Uterus (tissue), 4 donors: ENCODE results near the gene GJB2. TPM values are rescaled to one million over a fixed set of nuclear protein-coding genes. Genes with fewer than 3 reads are reported as not detected.

Source experiments
- DNase-seq, 2 donors: peaks; one replicate each; pipeline ENCODE4 v3.0.0-alpha.2; 2019 to 2020
- H3K27ac ChIP-seq, 2 donors: fragments of 200-600 bp; sonication (generic); 1 replicate in 1 of 2; 2 replicates in 1 of 2; pipeline ENCODE4 v1.5.1; 2016 to 2018
- H3K27me3 ChIP-seq, 2 donors: fragments of 200-600 bp; sonication (generic); one replicate each; pipeline ENCODE4 v1.5.1; 2018 to 2019; ENCODE audit warnings: control low read depth in 1 of 2
- H3K36me3 ChIP-seq, 2 donors: fragments of 200-600 bp; sonication (generic); one replicate each; pipeline ENCODE4 v1.5.1; 2019; ENCODE audit warnings: control low read depth in 1 of 2
- H3K4me1 ChIP-seq, 2 donors: fragments of 200-600 bp; sonication (generic); one replicate each; pipeline ENCODE4 v1.5.1; 2018 to 2019; ENCODE audit warnings: control low read depth in 1 of 2
- H3K4me3 ChIP-seq, 2 donors: fragments of 200-600 bp; sonication (generic); 1 replicate in 1 of 2; 2 replicates in 1 of 2; pipeline ENCODE4 v1.5.1; 2018 to 2019; ENCODE audit warnings: mild to moderate bottlenecking in 1 of 2
- H3K9me3 ChIP-seq, 2 donors: fragments of 200-600 bp; sonication (generic); one replicate each; pipeline ENCODE4 v1.5.1; 2019; ENCODE audit warnings: control low read depth in 1 of 2
- POLR2A ChIP-seq, 2 donors: fragments of 450-650 bp; IDR thresholded peaks; one replicate each; pipeline ENCODE4 v1.6.1; 2016; ENCODE audit warnings: antibody characterized with exemption in 2 of 2, mild to moderate bottlenecking in 1 of 2, moderate library complexity in 1 of 2
- intact Hi-C: fragments of 100-400 bp; cut with DNase I; formaldehyde crosslinking; loops from one replicate; pipeline ENCODE4 v1.15.1; 2023; ENCODE audit warnings: low total_unique reads
- total RNA-seq, 4 donors: library from RNA; depleted of rRNA in 3 of 4; stranded (reverse); fragments of >200 nt in 3 of 4; gene quantifications; one replicate each; pipeline versions ENCODE4 v1.1.0 to v1.2.4, GENCODE V29; 2014 to 2023
- TF ChIP-seq, protein P1 (sequence below), 4 experiments: fragments of 200-600 bp in 2 of 4; fragments of 450-650 bp in 2 of 4; sonication (generic) in 2 of 4; IDR thresholded peaks; one replicate each; pipeline ENCODE4 v1.5.1; 2016 to 2019; ENCODE audit warnings: antibody characterized with exemption in 4 of 4, mild to moderate bottlenecking in 2 of 4, moderate library complexity in 1 of 4
- donor health status: DM: yes; HTN: yes; CAD: no.

GJB2 gene
- total RNA-seq, 4 donors from 2014 or later = 1.2 to 2.5 TPM; not detected in 2

DNA sequence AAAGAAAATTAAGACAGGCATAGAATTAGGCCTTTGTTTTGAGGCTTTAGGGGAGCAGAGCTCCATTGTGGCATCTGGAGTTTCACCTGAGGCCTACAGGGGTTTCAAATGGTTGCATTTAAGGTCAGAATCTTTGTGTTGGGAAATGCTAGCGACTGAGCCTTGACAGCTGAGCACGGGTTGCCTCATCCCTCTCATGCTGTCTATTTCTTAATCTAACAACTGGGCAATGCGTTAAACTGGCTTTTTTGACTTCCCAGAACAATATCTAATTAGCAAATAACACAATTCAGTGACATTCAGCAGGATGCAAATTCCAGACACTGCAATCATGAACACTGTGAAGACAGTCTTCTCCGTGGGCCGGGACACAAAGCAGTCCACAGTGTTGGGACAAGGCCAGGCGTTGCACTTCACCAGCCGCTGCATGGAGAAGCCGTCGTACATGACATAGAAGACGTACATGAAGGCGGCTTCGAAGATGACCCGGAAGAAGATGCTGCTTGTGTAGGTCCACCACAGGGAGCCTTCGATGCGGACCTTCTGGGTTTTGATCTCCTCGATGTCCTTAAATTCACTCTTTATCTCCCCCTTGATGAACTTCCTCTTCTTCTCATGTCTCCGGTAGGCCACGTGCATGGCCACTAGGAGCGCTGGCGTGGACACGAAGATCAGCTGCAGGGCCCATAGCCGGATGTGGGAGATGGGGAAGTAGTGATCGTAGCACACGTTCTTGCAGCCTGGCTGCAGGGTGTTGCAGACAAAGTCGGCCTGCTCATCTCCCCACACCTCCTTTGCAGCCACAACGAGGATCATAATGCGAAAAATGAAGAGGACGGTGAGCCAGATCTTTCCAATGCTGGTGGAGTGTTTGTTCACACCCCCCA lies 3.8 kb downstream of the GJB2 start:
- Histone ChIP-seq H3K9me3 (no peaks in the 10 kb centered on the region), H3K4me3 (no peak overlapping the region), H3K27me3 (peaks cover 0 to 13% of the 10 kb centered on the region in 2 donors), H3K27ac (no peak overlapping the region), H3K4me1 (peaks cover 0 to 13% of the 10 kb centered on the region in 2 donors), H3K36me3 (no peaks in the 10 kb centered on the region)
- TF ChIP-seq, protein P1, sequence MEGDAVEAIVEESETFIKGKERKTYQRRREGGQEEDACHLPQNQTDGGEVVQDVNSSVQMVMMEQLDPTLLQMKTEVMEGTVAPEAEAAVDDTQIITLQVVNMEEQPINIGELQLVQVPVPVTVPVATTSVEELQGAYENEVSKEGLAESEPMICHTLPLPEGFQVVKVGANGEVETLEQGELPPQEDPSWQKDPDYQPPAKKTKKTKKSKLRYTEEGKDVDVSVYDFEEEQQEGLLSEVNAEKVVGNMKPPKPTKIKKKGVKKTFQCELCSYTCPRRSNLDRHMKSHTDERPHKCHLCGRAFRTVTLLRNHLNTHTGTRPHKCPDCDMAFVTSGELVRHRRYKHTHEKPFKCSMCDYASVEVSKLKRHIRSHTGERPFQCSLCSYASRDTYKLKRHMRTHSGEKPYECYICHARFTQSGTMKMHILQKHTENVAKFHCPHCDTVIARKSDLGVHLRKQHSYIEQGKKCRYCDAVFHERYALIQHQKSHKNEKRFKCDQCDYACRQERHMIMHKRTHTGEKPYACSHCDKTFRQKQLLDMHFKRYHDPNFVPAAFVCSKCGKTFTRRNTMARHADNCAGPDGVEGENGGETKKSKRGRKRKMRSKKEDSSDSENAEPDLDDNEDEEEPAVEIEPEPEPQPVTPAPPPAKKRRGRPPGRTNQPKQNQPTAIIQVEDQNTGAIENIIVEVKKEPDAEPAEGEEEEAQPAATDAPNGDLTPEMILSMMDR (IDR thresholded peaks at IDR 0.05) = no peak
- no peak for TF ChIP-seq POLR2A (IDR thresholded peaks at IDR 0.05)
- DNase-seq = no peak
- intact Hi-C loops = no loop called here

DNA sequence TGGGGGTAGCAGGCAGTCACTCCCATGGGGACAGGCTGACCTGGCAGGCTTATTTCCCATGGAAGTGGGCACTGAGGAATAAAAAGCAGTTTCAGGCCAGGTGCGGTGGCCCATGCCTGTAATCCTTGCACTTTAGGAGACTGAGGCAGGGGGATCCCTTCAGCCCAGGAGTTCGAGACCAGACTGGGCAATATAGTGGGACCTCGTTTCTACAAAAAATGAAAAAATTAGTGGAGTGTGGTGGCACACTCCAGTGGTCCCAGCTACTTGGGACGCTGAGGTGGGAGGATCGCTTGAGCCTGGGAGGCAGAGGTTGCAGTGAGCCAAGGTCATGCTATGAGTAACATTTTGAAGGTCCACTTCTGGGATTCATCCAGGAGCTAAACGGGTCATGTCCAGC lies 6.0 kb downstream of the GJB2 start:
- no peak overlapping the region for H3K4me3 ChIP-seq

DNA sequence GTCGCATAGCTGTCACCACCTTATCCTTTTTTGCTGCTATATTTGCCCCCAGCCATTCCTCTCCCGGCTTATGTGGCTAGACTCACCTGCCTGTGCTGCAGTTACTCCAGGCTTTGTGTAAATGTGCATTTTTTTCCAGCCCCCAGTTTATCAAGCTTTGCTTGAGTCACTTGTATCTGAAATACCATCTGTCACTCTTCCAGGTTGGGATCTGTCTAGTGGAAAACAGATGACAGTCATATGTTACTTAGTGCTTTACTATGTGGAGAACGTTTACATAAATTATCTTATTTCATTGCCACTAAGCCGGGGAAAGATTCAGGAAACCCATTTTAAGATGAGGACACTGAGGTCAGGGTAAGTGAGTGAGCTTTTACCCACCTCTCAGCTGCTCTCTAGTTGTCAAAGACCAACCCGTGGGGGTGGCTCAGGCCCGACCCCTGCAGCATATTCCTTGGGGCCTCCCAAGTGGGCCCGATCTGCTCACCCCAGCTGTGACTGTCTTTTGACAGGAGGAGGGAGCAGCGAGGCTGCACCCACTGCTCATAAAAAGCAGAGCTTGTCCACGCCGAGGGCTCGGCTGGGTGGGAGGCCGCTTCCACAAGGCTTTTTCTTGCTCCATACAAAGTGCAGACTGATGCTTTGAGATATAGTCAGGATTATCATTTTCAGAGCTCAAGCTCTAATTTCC lies 7.2 kb downstream of the GJB2 start:
- no peaks in the 10 kb centered on the region for H3K9me3 ChIP-seq
- DNase-seq = no peak
- no peaks in the 10 kb centered on the region for H3K36me3 ChIP-seq
- no peak overlapping the region for H3K4me3 ChIP-seq
- intact Hi-C loops = no loop called here
- H3K4me1 ChIP-seq = no peaks in the 10 kb centered on the region
- no peaks in the 10 kb centered on the region for H3K27me3 ChIP-seq
- TF ChIP-seq, protein P1 (IDR thresholded peaks at IDR 0.05) = no peak
- TF ChIP-seq POLR2A (IDR thresholded peaks at IDR 0.05) = no peak
- no peak overlapping the region for H3K27ac ChIP-seq

More for the DNA sequence above, 6.0 kb downstream of the GJB2 start:
- Histone ChIP-seq H3K4me1 (no peaks in the 10 kb centered on the region), H3K27me3 (no peaks in the 10 kb centered on the region), H3K9me3 (no peaks in the 10 kb centered on the region), H3K27ac (no peak overlapping the region), H3K36me3 (no peaks in the 10 kb centered on the region)
- DNase-seq = no peak
- intact Hi-C loops = no loop called here
- TF ChIP-seq, protein P1 (IDR thresholded peaks at IDR 0.05) = no peak
- TF ChIP-seq POLR2A (IDR thresholded peaks at IDR 0.05) = no peak

DNA sequence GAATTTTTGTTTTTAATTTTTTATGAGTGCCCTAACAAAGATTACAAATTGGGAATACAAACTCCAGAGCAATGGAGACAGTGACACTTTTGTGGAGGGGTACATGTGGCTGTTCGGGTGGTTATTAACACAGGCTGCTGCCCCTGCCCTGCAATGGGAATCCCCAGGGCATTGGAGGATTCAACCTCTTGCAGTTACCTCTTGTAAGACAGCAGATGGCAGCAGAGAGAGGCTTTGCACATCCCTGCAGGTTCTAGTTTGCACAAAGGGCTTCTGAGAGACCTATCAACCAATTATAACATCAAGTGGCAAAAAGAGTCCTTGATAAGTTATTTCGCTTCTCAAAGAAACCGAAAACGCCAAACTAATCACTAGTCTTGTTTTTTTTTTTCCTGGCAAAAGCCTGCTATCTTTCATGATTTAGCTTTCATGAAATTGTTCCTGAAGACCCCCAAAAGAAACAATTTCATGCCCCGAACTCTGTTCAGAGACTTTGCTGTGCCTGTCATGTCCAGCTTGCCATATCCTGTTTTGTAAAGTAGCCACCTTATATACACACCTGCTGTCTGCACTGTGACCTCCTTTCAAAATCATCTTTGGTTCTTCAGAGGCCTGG lies 10.4 kb downstream of the GJB2 start:
- no peak overlapping the region for H3K27ac ChIP-seq
- H3K4me3 ChIP-seq = no peak overlapping the region
- DNase-seq = no peak
- H3K9me3 ChIP-seq = no peaks in the 10 kb centered on the region
- H3K36me3 ChIP-seq = no peaks in the 10 kb centered on the region
- TF ChIP-seq, protein P1 (IDR thresholded peaks at IDR 0.05) = peak; percentile 65 to 80 (median 73)
- TF ChIP-seq POLR2A (IDR thresholded peaks at IDR 0.05) = no peak
- intact Hi-C loops = no loop called here
- H3K27me3 ChIP-seq = no peaks in the 10 kb centered on the region
- H3K4me1 ChIP-seq = no peaks in the 10 kb centered on the region
